ENCODE measurements around the gene ABCG5.

ABCG5 gene

GRCh38 chr2:43841949-43842865 lies 3.6 kb upstream of the ABCG5 start:
- FAIRE-seq: no peak

- FAIRE-seq: no peak
These were observed 2.3 kb upstream of the ABCG5 start for GRCh38 chr2:43840965-43841364.

- FAIRE-seq: no peak
These were observed 1.3 kb upstream of the ABCG5 start for GRCh38 chr2:43839776-43840564.

- FAIRE-seq: no peak
These were observed 644 bp downstream of the ABCG5 start for GRCh38 chr2:43837831-43838559.

GRCh38 chr2:43837033-43837432 lies 1.6 kb downstream of the ABCG5 start:
- FAIRE-seq: no peak

- no peak for FAIRE-seq
These were observed 6.2 kb downstream of the ABCG5 start for GRCh38 chr2:43832457-43832856.

GRCh38 chr2:43831543-43832294 lies 6.9 kb downstream of the ABCG5 start:
- no peak for FAIRE-seq

- FAIRE-seq: no peak
These were observed 12.1 kb downstream of the ABCG5 start for GRCh38 chr2:43826305-43827250.

GRCh38 chr2:43825841-43826240 lies 12.8 kb downstream of the ABCG5 start:
- FAIRE-seq: no peak

GRCh38 chr2:43824951-43825493 lies 13.6 kb downstream of the ABCG5 start:
- no peak for FAIRE-seq

GRCh38 chr2:43824512-43824911 lies 14.1 kb downstream of the ABCG5 start:
- FAIRE-seq: no peak

- FAIRE-seq: no peak
These were observed 14.9 kb downstream of the ABCG5 start for GRCh38 chr2:43823751-43824150.

- FAIRE-seq: no peak
These were observed 15.8 kb downstream of the ABCG5 start for GRCh38 chr2:43822839-43823238.

- FAIRE-seq: no peak
These were observed 19.0 kb downstream of the ABCG5 start for GRCh38 chr2:43819491-43820163.

GRCh38 chr2:43818761-43819160 lies 19.9 kb downstream of the ABCG5 start:
- no peak for FAIRE-seq

GRCh38 chr2:43814711-43815110 lies 23.9 kb downstream of the ABCG5 start:
- FAIRE-seq: no peak

- no peak for FAIRE-seq
These were observed 25.7 kb downstream of the ABCG5 start for GRCh38 chr2:43812947-43813346.

- FAIRE-seq: no peak
These were observed 26.6 kb downstream of the ABCG5 start for GRCh38 chr2:43812006-43812405.

GRCh38 chr2:43810888-43811287 lies 27.8 kb downstream of the ABCG5 start:
- FAIRE-seq: no peak

GRCh38 chr2:43810452-43810851 lies 28.2 kb downstream of the ABCG5 start:
- no peak for FAIRE-seq

- FAIRE-seq: no peak
These were observed 32.0 kb downstream of the ABCG5 start for GRCh38 chr2:43806719-43807031.

Data from islet of Langerhans (tissue), 1 donor.